Muscle layer of duodenum (tissue), 2 donors: ENCODE results near the gene ACADVL.

ENCODE experiments used
- H3K27ac ChIP-seq: one replicate; pipeline ENCODE4 v1.7.0; 2013; ENCODE audit warnings: mild to moderate bottlenecking, low read length
- H3K27me3 ChIP-seq: one replicate; pipeline ENCODE4 v1.7.0; 2013; ENCODE audit warnings: low read depth, mild to moderate bottlenecking, control low read depth, low read length
- H3K36me3 ChIP-seq, 2 donors: one replicate each; pipeline ENCODE4 v1.7.0; 2013; ENCODE audit warnings: low read length in 2 of 2, control low read depth in 1 of 2, mild to moderate bottlenecking in 1 of 2; ENCODE audit not compliant: insufficient read depth in 2 of 2, control insufficient read depth in 1 of 2
- H3K4me1 ChIP-seq, 2 donors: one replicate each; pipeline ENCODE4 v1.7.0; 2013; ENCODE audit warnings: low read length in 2 of 2, mild to moderate bottlenecking in 2 of 2, control low read depth in 1 of 2, moderate library complexity in 1 of 2; ENCODE audit not compliant: insufficient read depth in 2 of 2, control insufficient read depth in 1 of 2
- H3K4me3 ChIP-seq, 2 donors: one replicate each; pipeline ENCODE4 v1.7.0; 2013; ENCODE audit warnings: low read length in 2 of 2, low read depth in 1 of 2, mild to moderate bottlenecking in 1 of 2
- H3K9me3 ChIP-seq, 2 donors: one replicate each; pipeline ENCODE4 v1.7.0; 2013; ENCODE audit warnings: low read length in 2 of 2, control low read depth in 1 of 2, mild to moderate bottlenecking in 1 of 2; ENCODE audit not compliant: control insufficient read depth in 1 of 2
- donor health status: healthy.

Gene ACADVL

GRCh38 chr17:7226721-7227710, 7.3 kb downstream of the ACADVL start:
- Histone ChIP-seq H3K36me3 (peaks cover 47 to 78% of the 10 kb centered on the region in 2 donors), H3K4me1 (peaks cover 0 to 8% of the 10 kb centered on the region in 2 donors), H3K9me3 (no peaks in the 10 kb centered on the region), H3K27ac (no peak overlapping the region), H3K4me3 (no peak overlapping the region), H3K27me3 (no peaks in the 10 kb centered on the region)

DNA sequence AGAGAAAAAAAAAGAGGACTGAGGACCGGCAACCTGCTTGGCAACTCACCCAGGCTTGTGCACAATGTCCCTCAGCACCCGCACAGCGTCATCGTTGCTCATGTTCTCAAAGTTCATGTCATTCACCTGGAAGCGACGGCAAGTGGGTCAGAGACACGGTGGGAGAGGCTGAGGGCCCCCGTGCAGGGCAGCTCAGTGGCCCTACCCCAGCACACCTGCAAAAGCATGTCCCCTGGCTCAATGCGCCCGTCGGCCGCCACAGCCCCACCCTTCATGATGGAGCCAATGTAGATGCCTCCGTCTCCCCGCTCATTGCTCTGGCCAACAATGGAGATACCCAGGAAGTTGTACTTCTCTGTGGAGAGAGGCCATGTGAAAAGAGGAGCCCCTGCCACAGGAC, 9.2 kb downstream of the ACADVL start:
- no peak overlapping the region for H3K27ac ChIP-seq
- H3K9me3 ChIP-seq = no peaks in the 10 kb centered on the region
- H3K4me1 ChIP-seq = peaks cover 4 to 23% of the 10 kb centered on the region in 2 donors
- H3K36me3 ChIP-seq = peaks cover 38 to 62% of the 10 kb centered on the region in 2 donors
- no peak overlapping the region for H3K4me3 ChIP-seq
- no peaks in the 10 kb centered on the region for H3K27me3 ChIP-seq

- Histone ChIP-seq H3K27ac (no peak overlapping the region), H3K9me3 (no peaks in the 10 kb centered on the region), H3K4me1 (peaks cover 4 to 23% of the 10 kb centered on the region in 2 donors), H3K36me3 (peaks cover 34 to 58% of the 10 kb centered on the region in 2 donors), H3K27me3 (no peaks in the 10 kb centered on the region), H3K4me3 (no peak overlapping the region)
Measured at GRCh38 chr17:7229504-7229903, 9.8 kb downstream of the ACADVL start.

DNA sequence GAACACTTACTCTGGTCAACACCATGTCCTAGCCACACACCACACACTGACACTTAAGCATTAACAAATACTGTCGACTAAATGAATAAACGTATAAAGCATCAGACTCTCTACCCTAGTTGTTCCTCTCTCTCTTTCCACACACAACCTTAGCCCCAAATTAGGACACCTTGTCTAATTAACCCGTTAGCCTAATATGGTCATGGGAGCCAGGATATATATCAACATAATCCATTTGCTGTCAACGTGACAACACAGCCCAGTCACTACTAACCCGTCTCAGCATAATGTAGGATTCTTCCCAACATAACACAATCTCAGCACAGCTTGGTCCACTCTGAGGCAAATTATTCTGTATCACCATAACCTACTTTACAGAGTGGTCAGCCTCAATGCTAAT, 12.4 kb downstream of the ACADVL start:
- H3K4me1 ChIP-seq = peaks cover 12 to 39% of the 10 kb centered on the region in 2 donors
- H3K4me3 ChIP-seq = peak overlapping the region; percentile 5 to 98
- H3K9me3 ChIP-seq = no peaks in the 10 kb centered on the region
- no peaks in the 10 kb centered on the region for H3K27me3 ChIP-seq
- peaks cover 38 to 54% of the 10 kb centered on the region in 2 donors for H3K36me3 ChIP-seq
- H3K27ac ChIP-seq = no peak overlapping the region

- peaks cover 17 to 44% of the 10 kb centered on the region in 2 donors for H3K4me1 ChIP-seq
- H3K27ac ChIP-seq = peak overlapping the region; percentile 87
- H3K4me3 ChIP-seq = peak overlapping the region; percentile 91 to 98
- H3K27me3 ChIP-seq = no peaks in the 10 kb centered on the region
- peaks cover 27 to 38% of the 10 kb centered on the region in 2 donors for H3K36me3 ChIP-seq
- H3K9me3 ChIP-seq = no peaks in the 10 kb centered on the region
Measured at GRCh38 chr17:7233701-7234082, 14.0 kb downstream of the ACADVL start.

GRCh38 chr17:7234083-7234951, 14.6 kb downstream of the ACADVL start, which contains the start of gene DVL2:
TSS of gene DVL2 (minus strand) at chr17:7234517. CDS start at chr17:7234262, 255 bp downstream.
- H3K27ac ChIP-seq = peak within 1 kb of the TSS; percentile 87
- peaks cover 24 to 32% of the 10 kb centered on the region in 2 donors for H3K36me3 ChIP-seq
- H3K4me3 ChIP-seq = peak within 1 kb of the TSS; percentile 91 to 98
- H3K4me1 ChIP-seq = peaks cover 17 to 44% of the 10 kb centered on the region in 2 donors
- H3K27me3 ChIP-seq = no peaks in the 10 kb centered on the region
- H3K9me3 ChIP-seq = no peaks in the 10 kb centered on the region

GRCh38 chr17:7235693-7236665, 16.2 kb downstream of the ACADVL start:
- Histone ChIP-seq H3K4me1 (peaks cover 29 to 57% of the 10 kb centered on the region in 2 donors), H3K4me3 (no peak overlapping the region), H3K27me3 (no peaks in the 10 kb centered on the region), H3K9me3 (no peaks in the 10 kb centered on the region), H3K36me3 (peaks cover 25 to 32% of the 10 kb centered on the region in 2 donors), H3K27ac (peak overlapping the region; percentile 76)

- peaks cover 33 to 62% of the 10 kb centered on the region in 2 donors for H3K4me1 ChIP-seq
Measured at GRCh38 chr17:7236808-7237207, 17.1 kb downstream of the ACADVL start.

GRCh38 chr17:7237266-7237760, 17.6 kb downstream of the ACADVL start:
- H3K27me3 ChIP-seq = no peaks in the 10 kb centered on the region
- peaks cover 26 to 44% of the 10 kb centered on the region in 2 donors for H3K36me3 ChIP-seq
- peak overlapping the region; percentile 37 to 96 for H3K4me3 ChIP-seq
- H3K4me1 ChIP-seq = peaks cover 31 to 57% of the 10 kb centered on the region in 2 donors
- peak overlapping the region; percentile 80 for H3K27ac ChIP-seq
- no peaks in the 10 kb centered on the region for H3K9me3 ChIP-seq

More at GRCh38 chr17:7236808-7237207, 17.1 kb downstream of the ACADVL start:
- no peaks in the 10 kb centered on the region for H3K27me3 ChIP-seq
- peak overlapping the region; percentile 80 for H3K27ac ChIP-seq
- peaks cover 26 to 40% of the 10 kb centered on the region in 2 donors for H3K36me3 ChIP-seq
- no peak overlapping the region for H3K4me3 ChIP-seq
- H3K9me3 ChIP-seq = no peaks in the 10 kb centered on the region
